Measurements from ENCODE around the gene FOXP1. TPM values are rescaled to one million over a fixed set of nuclear protein-coding genes. Genes with fewer than 3 reads are reported as not detected.

The FOXP1 gene
- total RNA-seq, 1 donor from 2014 or later: 74.2 TPM

DNA sequence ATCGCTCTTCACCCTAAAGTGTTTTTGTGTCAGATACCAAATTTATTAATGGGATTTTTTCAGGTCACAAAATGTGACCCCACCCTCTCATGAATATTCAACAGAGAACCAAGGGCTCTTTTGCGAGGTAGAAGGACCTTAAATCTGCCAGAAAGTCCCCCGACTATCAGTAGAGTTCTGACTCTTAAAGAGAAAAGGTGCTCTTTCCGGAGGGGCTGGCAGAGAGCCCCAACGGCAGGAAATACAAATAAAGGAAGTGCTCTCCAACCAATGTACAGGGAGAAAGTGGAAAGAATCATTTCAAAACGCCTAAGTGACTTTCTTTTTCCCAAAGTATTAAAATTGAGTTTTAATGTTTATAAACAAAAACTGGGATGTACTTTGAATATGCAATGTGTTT, 517.2 kb downstream of the FOXP1 start:
- no peak for DNase-seq (ENCODE audit: low spot score)

DNA sequence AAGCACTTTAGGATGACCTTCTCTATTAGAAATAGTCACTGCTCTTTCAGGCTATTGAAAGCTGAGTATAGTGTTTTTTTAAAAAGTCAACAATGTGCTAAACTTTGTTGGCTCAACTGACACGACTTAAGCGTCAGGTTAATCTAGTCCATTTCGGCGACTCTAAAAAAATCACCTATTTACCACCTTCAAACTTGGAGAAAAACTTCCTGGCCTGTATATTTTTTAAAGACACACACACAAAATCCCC, 517.8 kb downstream of the FOXP1 start:
- no peak for DNase-seq (ENCODE audit: low spot score)

- DNase-seq (ENCODE audit: low spot score): peak; percentile 91
Observed at GRCh38 chr3:71064956-71065763, 518.4 kb downstream of the FOXP1 start.

- DNase-seq (ENCODE audit: low spot score): peak; percentile 91
Observed at GRCh38 chr3:71064291-71064955, 519.1 kb downstream of the FOXP1 start.

DNA sequence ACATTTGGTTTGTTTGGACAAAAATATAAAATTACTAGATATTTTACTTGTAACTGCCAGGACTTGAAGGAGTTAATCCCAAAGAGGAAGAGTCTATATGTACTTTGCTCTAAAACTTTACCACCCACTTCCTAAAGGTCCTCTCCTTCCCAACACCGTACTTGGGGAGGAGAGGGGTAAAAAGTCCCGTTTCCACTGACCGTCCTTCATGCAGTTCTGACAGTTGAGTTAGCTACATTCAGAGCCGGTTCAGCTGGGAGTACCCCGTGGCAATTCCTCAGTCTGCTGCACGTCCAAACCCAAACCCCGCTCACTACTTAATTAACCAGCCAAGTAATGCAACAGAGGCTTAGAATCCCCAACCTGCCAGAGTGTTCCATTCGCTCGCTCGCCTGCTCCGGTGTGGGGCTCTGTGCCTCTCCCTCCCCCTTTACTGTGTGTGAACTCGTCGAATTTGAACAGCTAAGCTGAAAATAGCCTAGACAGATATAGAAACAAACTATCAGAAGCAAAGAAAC, 519.7 kb downstream of the FOXP1 start:
- no peak for DNase-seq (ENCODE audit: low spot score)

GRCh38 chr3:71062952-71063772, 520.4 kb downstream of the FOXP1 start:
- DNase-seq (ENCODE audit: low spot score): no peak

- no peak for DNase-seq (ENCODE audit: low spot score)
Observed at GRCh38 chr3:71062037-71062932, 521.2 kb downstream of the FOXP1 start.

GRCh38 chr3:71061581-71061980, 521.9 kb downstream of the FOXP1 start:
- DNase-seq (ENCODE audit: low spot score): no peak

GRCh38 chr3:71061037-71061436, 522.5 kb downstream of the FOXP1 start:
- no peak for DNase-seq (ENCODE audit: low spot score)

- DNase-seq (ENCODE audit: low spot score): no peak
Observed at GRCh38 chr3:71060536-71060935, 523.0 kb downstream of the FOXP1 start.

DNA sequence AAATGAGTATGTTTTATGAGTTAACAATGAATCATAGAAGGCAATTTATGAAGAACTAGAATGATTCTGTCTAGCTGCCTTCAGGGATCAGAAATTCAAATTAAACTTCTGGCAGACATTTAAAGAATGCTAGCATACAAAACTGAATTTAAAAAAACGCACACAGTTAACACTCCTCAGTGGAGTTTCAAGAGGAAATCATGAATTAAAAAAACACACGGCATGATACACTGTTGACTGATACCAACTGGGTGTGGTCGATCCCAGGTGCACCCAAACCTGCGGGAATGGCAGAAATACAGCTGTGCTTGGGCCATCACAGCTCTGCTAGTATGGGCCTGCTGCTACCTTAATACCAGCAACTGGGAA, 526.0 kb downstream of the FOXP1 start:
- DNase-seq (ENCODE audit: low spot score): no peak

DNA sequence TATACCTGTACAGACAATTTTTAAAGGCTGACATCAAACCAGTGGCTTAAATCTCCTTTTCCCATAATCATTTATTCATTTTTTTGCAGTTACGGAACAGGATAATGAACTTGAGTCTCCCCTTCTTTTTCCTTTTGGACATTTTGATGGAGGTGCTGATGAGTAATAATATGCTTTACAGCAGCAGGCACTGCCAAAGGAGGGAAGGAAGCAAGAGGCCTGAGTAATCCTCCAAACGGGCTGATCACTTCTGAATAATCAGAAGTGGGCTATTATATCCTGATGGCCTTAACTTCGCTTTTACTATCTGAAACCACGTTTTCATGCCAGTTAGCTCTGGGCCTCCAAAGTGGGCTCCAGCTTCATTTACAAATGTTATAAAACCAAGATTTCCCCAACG, 527.2 kb downstream of the FOXP1 start:
- DNase-seq (ENCODE audit: low spot score): no peak

- no peak for DNase-seq (ENCODE audit: low spot score)
Observed at GRCh38 chr3:71055257-71056001, 528.1 kb downstream of the FOXP1 start.

DNA sequence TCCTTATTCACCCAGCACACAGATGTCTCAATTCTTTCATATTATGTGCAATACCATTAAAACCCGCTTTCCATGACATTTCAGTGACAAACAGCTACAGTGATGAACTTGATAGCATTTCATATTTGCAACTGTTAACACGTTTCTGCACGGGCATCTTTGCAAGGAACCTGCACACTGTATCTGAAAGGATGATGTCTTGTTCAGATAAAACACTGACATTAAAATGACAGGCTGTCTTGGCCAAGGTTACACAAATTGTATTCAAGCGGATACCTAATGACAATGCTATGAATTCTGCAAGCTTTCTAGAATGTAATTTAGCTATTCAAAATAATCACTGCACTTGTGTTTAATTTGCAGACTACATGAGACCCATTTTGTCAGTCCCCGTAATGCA, 529.2 kb downstream of the FOXP1 start:
- no peak for DNase-seq (ENCODE audit: low spot score)

DNA sequence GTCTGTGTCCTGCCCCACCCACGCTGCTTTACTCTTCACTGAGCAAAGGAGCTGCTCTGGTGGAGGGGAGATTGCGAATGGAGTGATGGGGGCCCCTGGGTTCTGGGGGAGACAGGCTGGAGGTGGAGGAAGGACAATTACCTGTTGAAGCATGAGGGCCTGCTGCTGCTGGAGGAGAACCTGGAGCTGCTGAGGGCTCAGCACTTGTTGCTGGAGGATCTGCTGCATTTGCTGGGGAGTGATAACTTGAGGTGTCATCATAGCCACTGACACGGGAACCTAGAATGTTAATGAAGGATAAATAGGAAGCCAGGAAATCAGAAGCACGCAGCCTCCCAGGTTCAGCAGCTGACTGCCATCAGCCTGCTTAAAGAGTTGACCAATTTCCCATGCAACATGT, 530.0 kb downstream of the FOXP1 start:
- DNase-seq (ENCODE audit: low spot score): no peak

DNA sequence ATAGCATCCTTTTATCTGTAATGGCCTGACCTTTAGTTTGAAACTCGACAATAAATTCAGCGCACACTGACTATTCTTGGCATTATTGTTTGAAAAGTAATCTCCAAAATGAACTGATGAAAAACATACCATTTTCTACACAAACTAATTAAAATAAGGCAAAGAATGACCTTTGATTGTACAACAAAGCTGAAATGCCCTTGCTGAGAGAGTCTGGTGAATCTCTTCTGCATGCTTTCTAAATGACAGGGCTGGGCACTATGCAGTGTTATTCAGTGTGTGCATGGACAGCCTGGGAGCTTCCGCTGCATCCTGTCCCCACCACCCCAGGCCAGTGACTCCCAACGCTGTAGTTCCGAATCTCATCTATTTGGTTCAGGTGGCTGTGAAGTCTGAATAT, 530.8 kb downstream of the FOXP1 start:
- no peak for DNase-seq (ENCODE audit: low spot score)

DNA sequence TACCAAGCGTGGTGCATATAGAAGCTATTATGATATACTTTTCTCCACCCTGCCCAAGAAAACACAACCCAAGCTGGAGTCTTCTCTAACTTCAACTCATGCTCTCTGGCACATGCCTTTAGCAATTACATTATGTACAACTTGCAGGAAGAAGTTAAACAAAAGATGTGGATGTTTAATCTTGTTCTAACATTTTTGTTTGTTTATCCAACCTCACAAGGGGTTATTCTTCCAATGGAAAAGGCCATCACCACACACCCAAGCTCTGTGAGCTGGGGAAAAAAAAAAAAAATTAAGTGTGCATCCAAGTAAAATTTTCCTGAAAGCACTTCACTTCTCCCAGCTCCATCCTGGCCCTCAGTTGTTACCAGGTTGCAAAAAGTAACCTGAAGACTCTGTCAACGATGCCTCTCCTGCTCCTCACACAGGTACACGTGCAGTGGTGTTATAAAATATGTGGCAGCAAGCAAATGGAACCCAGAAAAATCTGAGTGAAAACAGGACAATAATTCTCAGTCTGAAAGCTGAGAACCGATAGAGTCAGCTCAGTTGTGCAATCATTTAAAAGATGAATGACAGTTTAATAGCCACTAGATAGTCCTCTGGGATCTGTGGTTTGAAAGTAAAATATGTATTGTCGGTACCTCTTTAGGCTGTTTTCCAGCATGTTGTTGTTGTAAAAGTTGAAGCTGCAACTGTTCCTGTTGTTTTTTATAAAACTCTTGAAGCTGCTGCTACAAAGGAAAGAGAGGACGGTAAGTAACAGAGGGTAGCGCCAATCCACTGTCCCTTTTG, 531.4 kb downstream of the FOXP1 start:
- no peak for DNase-seq (ENCODE audit: low spot score)

DNA sequence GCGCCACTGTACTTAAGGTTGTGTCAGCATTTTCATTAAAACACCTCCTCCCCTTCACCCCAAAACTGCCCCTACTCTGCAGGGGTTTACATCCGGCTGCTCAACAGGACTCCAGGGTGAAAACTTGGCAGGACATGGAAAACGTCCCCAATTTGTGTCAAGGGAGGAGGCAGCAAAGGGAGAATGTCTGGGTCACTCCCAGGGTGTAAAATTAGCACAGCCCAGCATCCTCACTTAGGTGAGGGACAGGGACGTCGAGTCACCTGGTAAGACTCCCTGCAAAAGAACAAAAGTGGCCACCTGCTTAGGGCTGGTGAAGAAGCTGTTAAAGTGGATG, 532.3 kb downstream of the FOXP1 start:
- DNase-seq (ENCODE audit: low spot score): no peak

- no peak for DNase-seq (ENCODE audit: low spot score)
Observed at GRCh38 chr3:71050538-71051258, 532.8 kb downstream of the FOXP1 start.

Data from mesenteric fat pad (tissue), 1 donor.